Neural cell (in vitro differentiated cells): ENCODE data around the gene TSFM. TPM values are rescaled to one million over a fixed set of nuclear protein-coding genes. Genes with fewer than 3 reads are reported as not detected.

Experiments
- H2AFZ ChIP-seq: fragments of 200-600, 300-800 bp; sonication (generic), shearing (Covaris generic); 2 replicates; pipeline ENCODE4 v1.6.0; 2014; ENCODE audit warnings: low read depth, mild to moderate bottlenecking, antibody characterized with exemption, low read length, moderate library complexity
- H3F3A ChIP-seq: fragments of 200-600 bp; shearing (Covaris generic); 2 replicates; pipeline ENCODE4 v1.6.1; 2016; ENCODE audit warnings: mild to moderate bottlenecking, moderate library complexity, mixed read lengths, antibody characterized with exemption, low read length; ENCODE audit not compliant: insufficient read depth, poor library complexity, severe bottlenecking
- H3K27ac ChIP-seq: fragments of 200-600, 300-800 bp; sonication (generic), shearing (Covaris generic); 2 replicates; pipeline ENCODE4 v1.5.1; 2014; ENCODE audit warnings: mild to moderate bottlenecking, low read length, moderate library complexity
- H3K27me3 ChIP-seq: fragments of 300-800, 200-600 bp; sonication (generic), shearing (Covaris generic); 2 replicates; pipeline ENCODE4 v1.6.0; 2014; ENCODE audit warnings: mild to moderate bottlenecking, low read depth, low read length, moderate library complexity; ENCODE audit not compliant: insufficient read depth
- H3K36me3 ChIP-seq: fragments of 300-800, 200-600 bp; sonication (generic), shearing (Covaris generic); 2 replicates; pipeline ENCODE4 v1.5.1; 2014; ENCODE audit warnings: mild to moderate bottlenecking, antibody characterized with exemption, low read length, moderate library complexity; ENCODE audit not compliant: insufficient read depth
- H3K4me2 ChIP-seq: fragments of 300-800, 200-600 bp; sonication (generic), shearing (Covaris generic); 2 replicates; pipeline ENCODE4 v1.6.0; 2014; ENCODE audit warnings: mild to moderate bottlenecking, low read length
- H3K4me3 ChIP-seq: fragments of 300-800, 200-600 bp; sonication (generic), shearing (Covaris generic); 2 replicates; pipeline ENCODE4 v1.5.1; 2014; ENCODE audit warnings: mild to moderate bottlenecking, low read length, moderate library complexity
- H3K79me2 ChIP-seq: fragments of 200-600 bp; shearing (Covaris generic); replicated peaks from 2 replicates; pipeline ENCODE4 v1.6.0; 2014; ENCODE audit warnings: mild to moderate bottlenecking, low read length, moderate library complexity; ENCODE audit not compliant: insufficient read depth
- H3K9ac ChIP-seq: fragments of 300-800, 200-600 bp; sonication (generic), shearing (Covaris generic); 2 replicates; pipeline ENCODE4 v1.6.1; 2016; ENCODE audit warnings: mild to moderate bottlenecking, low read length, mixed read lengths
- H3K9me2 ChIP-seq: fragments of 200-600 bp; shearing (Covaris generic); 2 replicates; pipeline ENCODE4 v1.6.1; 2016; ENCODE audit warnings: mild to moderate bottlenecking, low read length, mixed read lengths; ENCODE audit not compliant: insufficient read depth
- H3K9me3 ChIP-seq: fragments of 200-600, 300-800 bp; sonication (generic), shearing (Covaris generic); 2 replicates; pipeline ENCODE4 v1.6.1; 2016; ENCODE audit warnings: mild to moderate bottlenecking, mixed run types, low read length, moderate library complexity, mixed read lengths
- H4K20me1 ChIP-seq: fragments of 200-600 bp; shearing (Covaris generic); 2 replicates; pipeline ENCODE4 v1.6.1; 2016; ENCODE audit warnings: mild to moderate bottlenecking, mixed run types; ENCODE audit not compliant: insufficient read depth
- CTCF ChIP-seq: fragments of 450-650 bp; IDR thresholded peaks from 2 replicates; pipeline ENCODE4 v1.5.1; 2014; ENCODE audit warnings: antibody characterized with exemption, mild to moderate bottlenecking, moderate library complexity; ENCODE audit not compliant: poor library complexity, severe bottlenecking
- EP300 ChIP-seq: fragments of 450-650 bp; conservative IDR thresholded peaks from 2 replicates; pipeline ENCODE4 v1.6.1; 2014; ENCODE audit warnings: antibody characterized with exemption, mild to moderate bottlenecking, moderate library complexity; ENCODE audit not compliant: poor library complexity, severe bottlenecking
- EZH2 ChIP-seq: fragments of 200-600, 300-800 bp; shearing (Covaris generic), sonication (generic); IDR thresholded peaks from 2 replicates; pipeline ENCODE4 v1.6.1; 2014; ENCODE audit warnings: antibody characterized with exemption, low read length, borderline replicate concordance, mild to moderate bottlenecking; ENCODE audit not compliant: insufficient read depth, poor library complexity, severe bottlenecking
- MXI1 ChIP-seq: fragments of 450-650 bp; conservative IDR thresholded peaks from 2 replicates; pipeline ENCODE4 v1.6.1; 2014; ENCODE audit warnings: antibody characterized with exemption, mild to moderate bottlenecking; ENCODE audit not compliant: poor library complexity, severe bottlenecking
- POLR2AphosphoS5 ChIP-seq: IDR thresholded peaks from 2 replicates; pipeline ENCODE4 v1.6.1; 2012
- RAD21 ChIP-seq: fragments of 450-650 bp; conservative IDR thresholded peaks from 2 replicates; pipeline ENCODE4 v1.6.1; 2014; ENCODE audit warnings: antibody characterized with exemption, mild to moderate bottlenecking, moderate library complexity
- REST ChIP-seq: IDR thresholded peaks from 2 replicates; pipeline ENCODE4 v1.6.1; 2012; ENCODE audit warnings: borderline replicate concordance
- SMC3 ChIP-seq: fragments of 450-650 bp; conservative IDR thresholded peaks from 2 replicates; pipeline ENCODE4 v1.6.1; 2014; ENCODE audit warnings: antibody characterized with exemption, mild to moderate bottlenecking, moderate library complexity; ENCODE audit not compliant: poor library complexity
- TAF1 ChIP-seq: IDR thresholded peaks from 2 replicates; pipeline ENCODE4 v1.6.1; 2012; ENCODE audit warnings: low read depth
- polyA plus RNA-seq: library from polyadenylated mRNA; depleted of rRNA; stranded (reverse); fragments of >200 nt; gene quantifications from 2 replicates; pipeline ENCODE4 v1.2.3, GENCODE V29; 2014

TSFM gene
- polyA plus RNA-seq, 1 donor from 2014 or later, result 37.8 TPM

GRCh38 chr12:57803319-57803893 lies 20.8 kb downstream of the TSFM start:
- no peaks in the 10 kb centered on the region for H3K27me3 ChIP-seq
- no peaks in the 10 kb centered on the region for H3F3A ChIP-seq
- H3K9me3 ChIP-seq, result no peaks in the 10 kb centered on the region
- H3K4me2 ChIP-seq, result no peak overlapping the region
- no peaks in the 10 kb centered on the region for H3K9me2 ChIP-seq
- no peaks in the 10 kb centered on the region for H3K36me3 ChIP-seq
- TF ChIP-seq RAD21 (peak; percentile 57), CTCF (peak; percentile 66), TAF1 (no peak), EZH2 (no peak), SMC3 (peak; percentile 77), POLR2AphosphoS5 (no peak), MXI1 (no peak), REST (no peak), EP300 (no peak)
- no peaks in the 10 kb centered on the region for H3K79me2 ChIP-seq
- no peaks in the 10 kb centered on the region for H4K20me1 ChIP-seq
- no peak overlapping the region for H2AFZ ChIP-seq
- no peak overlapping the region for H3K9ac ChIP-seq
- no peak overlapping the region for H3K27ac ChIP-seq
- H3K4me3 ChIP-seq, result no peak overlapping the region

- Histone ChIP-seq H3K79me2 (no peaks in the 10 kb centered on the region), H3K9me2 (no peaks in the 10 kb centered on the region), H3K4me3 (no peak overlapping the region), H4K20me1 (no peaks in the 10 kb centered on the region), H2AFZ (no peak overlapping the region), H3K4me2 (no peak overlapping the region), H3K9ac (no peak overlapping the region), H3F3A (no peaks in the 10 kb centered on the region), H3K9me3 (no peaks in the 10 kb centered on the region), H3K27me3 (no peaks in the 10 kb centered on the region), H3K27ac (no peak overlapping the region), H3K36me3 (no peaks in the 10 kb centered on the region)
- TF ChIP-seq POLR2AphosphoS5 (no peak), EZH2 (no peak), REST (no peak), SMC3 (no peak), TAF1 (no peak), EP300 (no peak), RAD21 (no peak), MXI1 (no peak), CTCF (no peak)
These were observed 24.1 kb downstream of the TSFM start for GRCh38 chr12:57806677-57807076.
